AG04450 (cell line): Measurements from ENCODE around the gene OAS3. TPM values are rescaled to one million over a fixed set of nuclear protein-coding genes. Genes with fewer than 3 reads are reported as not detected.
"Not testable (repeated sequence)": the region's sequence is repeated elsewhere in the genome, so short reads cannot be mapped to it uniquely, and the experiment has no call there.

ENCODE experiments used
- CTCF ChIA-PET: fragments of 300-600, 350-600 bp; formaldehyde crosslinking; extraction: SDS; loops from one replicate; lab custom pipeline; 2022; ENCODE audit warnings: antibody characterized with exemption, inconsistent platforms; lab: Charles Lee
- POLR2A ChIA-PET: fragments of 350-600 bp; formaldehyde crosslinking; extraction: SDS; loops from one replicate; lab custom pipeline; 2021; ENCODE audit warnings: antibody characterized with exemption, inconsistent platforms; lab: Yijun Ruan, JAX
- DNase-seq: peaks from one replicate; pipeline ENCODE4 v3.0.0-alpha.2; 2011; ENCODE audit warnings: low read depth, low spot score
- H3K27ac ChIP-seq: one replicate; pipeline ENCODE4 v1.5.1; 2012; ENCODE audit warnings: low read depth, low read length, control low read depth
- H3K27me3 ChIP-seq: one replicate; pipeline ENCODE4 v1.6.0; 2012; ENCODE audit warnings: low read length; ENCODE audit not compliant: control insufficient read depth, insufficient read depth
- H3K4me3 ChIP-seq: 2 replicates; pipeline ENCODE4 v1.5.1; 2011; ENCODE audit warnings: mild to moderate bottlenecking, low read depth, low read length, control low read depth
- H3K9me3 ChIP-seq: 2 replicates; pipeline ENCODE4 v1.5.1; 2012; ENCODE audit warnings: low read length; ENCODE audit not compliant: control insufficient read depth, insufficient read depth
- CTCF ChIP-seq: IDR thresholded peaks from 2 replicates; pipeline ENCODE4 v1.5.1; 2011; ENCODE audit warnings: low read depth, low read length, control low read depth, inconsistent platforms
- polyA plus RNA-seq: library from polyadenylated mRNA; depleted of rRNA; stranded (reverse); fragments of >200 nt; gene quantifications from 2 replicates; pipeline ENCODE4 v1.2.3, GENCODE V29; 2011

Gene OAS3
- polyA plus RNA-seq, 1 experiment: 8.5 TPM

GRCh38 chr12:112986291-112986800 is 48.1 kb downstream of the OAS3 start:
- POLR2A ChIA-PET: no interaction called here
- H3K27ac ChIP-seq: no peak overlapping the region
- H3K4me3 ChIP-seq: no peak overlapping the region
- no peaks in the 10 kb centered on the region for H3K9me3 ChIP-seq
- no peak for TF ChIP-seq CTCF
- CTCF ChIA-PET: no interaction called here
- peaks cover 3% of the 10 kb centered on the region for H3K27me3 ChIP-seq
- DNase-seq: no peak

- Histone ChIP-seq H3K27ac (no peak overlapping the region), H3K27me3 (peaks cover 3% of the 10 kb centered on the region), H3K9me3 (peaks cover under 1% of the 10 kb centered on the region; the same call in 1 of the 2 replicates), H3K4me3 (no peak overlapping the region)
- TF ChIP-seq CTCF: no peak
- ChIA-PET CTCF (interaction anchor here (0.6 kb wide), 1 partner anchor 116 kb away, joined by 4 read pairs; no protein-coding TSS in a partner anchor), POLR2A (no interaction called here)
- no peak for DNase-seq
Observed at GRCh38 chr12:112987561-112987960, 49.3 kb downstream of the OAS3 start.

GRCh38 chr12:112988224-112988623 is 50.0 kb downstream of the OAS3 start:
- no peak for TF ChIP-seq CTCF
- Histone ChIP-seq H3K4me3 (no peak overlapping the region), H3K27me3 (peaks cover 3% of the 10 kb centered on the region), H3K27ac (no peak overlapping the region), H3K9me3 (peaks cover 3% of the 10 kb centered on the region; the same call in 1 of the 2 replicates)
- CTCF ChIA-PET: interaction anchor here (0.6 to 1.7 kb wide), 2 partner anchors 115 to 186 kb away, joined by 4 to 6 read pairs; no protein-coding TSS in a partner anchor
- DNase-seq: no peak
- POLR2A ChIA-PET: no interaction called here

GRCh38 chr12:112988823-112989385 is 50.6 kb downstream of the OAS3 start:
- H3K4me3 ChIP-seq, H3K9me3 ChIP-seq, DNase-seq, H3K27ac ChIP-seq, H3K27me3 ChIP-seq, POLR2A ChIA-PET: not testable (repeated sequence)
- CTCF ChIA-PET: interaction anchor here (1.7 kb wide), 1 partner anchor 185 kb away, joined by 6 read pairs; no protein-coding TSS in a partner anchor

- Histone ChIP-seq H3K9me3 (peaks cover 3% of the 10 kb centered on the region; the same call in 1 of the 2 replicates), H3K4me3 (no peak overlapping the region), H3K27me3 (peaks cover 3% of the 10 kb centered on the region), H3K27ac (no peak overlapping the region)
- POLR2A ChIA-PET: no interaction called here
- DNase-seq: no peak
- no peak for TF ChIP-seq CTCF
- CTCF ChIA-PET: interaction anchor here (1.7 to 4.4 kb wide), 2 partner anchors 40 to 184 kb away, joined by 6 to 47 read pairs; no protein-coding TSS in a partner anchor
Observed at GRCh38 chr12:112989806-112990205, 51.5 kb downstream of the OAS3 start.
